ENCODE data around the gene CALN1.

Gene CALN1

DNA sequence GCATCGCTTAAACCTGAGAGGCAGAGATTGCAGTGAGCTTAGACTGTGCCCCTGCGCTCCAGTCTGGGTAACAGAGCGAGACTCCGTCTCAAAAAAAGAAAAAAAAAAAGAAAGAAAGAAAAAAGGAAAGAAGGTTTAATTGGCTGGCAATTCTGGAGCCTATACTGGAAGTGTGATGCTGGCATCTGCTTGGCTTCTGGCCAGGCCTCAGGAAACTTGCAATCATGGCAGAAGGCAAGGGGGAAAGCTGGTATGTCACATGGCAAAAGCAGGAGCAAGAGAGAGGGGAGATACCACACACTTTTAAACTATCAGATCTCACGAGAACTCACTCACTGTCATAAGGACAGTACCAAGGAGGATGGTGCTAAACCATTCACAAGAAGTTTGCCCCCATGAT, 190.0 kb downstream of the CALN1 start:
- Histone ChIP-seq H3K9me3 (ENCODE audit: control insufficient read depth, low read length) (peaks cover 6% of the 10 kb centered on the region), H3K27ac (ENCODE audit: low read length, poor library complexity, severe bottlenecking) (no peak overlapping the region), H3K4ac (ENCODE audit: low read depth in 1 of 2, low read length in 2 of 2) (no peak overlapping the region), H4K8ac (ENCODE audit: low read length) (no peak overlapping the region), H3K4me3 (ENCODE audit: insufficient read depth in 1 of 2, low read depth in 1 of 2, low read length in 2 of 2) (no peak overlapping the region), H2AK5ac (ENCODE audit: low read length, severe bottlenecking) (no peak overlapping the region), H2BK12ac (ENCODE audit: low read length in 2 of 2) (no peak overlapping the region), H2BK15ac (ENCODE audit: low read depth, poor library complexity, severe bottlenecking) (no peak overlapping the region), H3K9ac (ENCODE audit: low read length) (no peak overlapping the region), H3K27me3 (ENCODE audit: control insufficient read depth in 1 of 2, insufficient read depth in 1 of 2, low read length in 2 of 2) (no peaks in the 10 kb centered on the region), H3K4me1 (ENCODE audit: control insufficient read depth, insufficient read depth, low read depth, low read length) (no peaks in the 10 kb centered on the region), H3K14ac (ENCODE audit: low read length in 2 of 2) (no peak overlapping the region), H2AFZ (ENCODE audit: low read depth, low read length) (no peak overlapping the region), H3K4me2 (ENCODE audit: low read length, poor library complexity, severe bottlenecking) (no peak overlapping the region), H2BK120ac (ENCODE audit: low read depth, low read length) (no peak overlapping the region), H2BK5ac (ENCODE audit: low read depth, low read length, poor library complexity, severe bottlenecking) (no peak overlapping the region), H3K36me3 (ENCODE audit: control insufficient read depth in 1 of 2, insufficient read depth in 2 of 2, low read depth in 1 of 2, low read length in 2 of 2) (no peaks in the 10 kb centered on the region), H4K91ac (ENCODE audit: low read length) (no peak overlapping the region), H3K18ac (ENCODE audit: low read depth in 1 of 2, low read length in 2 of 2) (no peak overlapping the region), H3K79me1 (replicated peaks; ENCODE audit: low read length, poor library complexity, severe bottlenecking) (no peaks in the 10 kb centered on the region), H3K23ac (ENCODE audit: low read length in 2 of 2) (no peak overlapping the region)
- WGBS, result 84% methylated on average over 4 of the region's 5 CpGs
- DNase-seq, result no peak

DNA sequence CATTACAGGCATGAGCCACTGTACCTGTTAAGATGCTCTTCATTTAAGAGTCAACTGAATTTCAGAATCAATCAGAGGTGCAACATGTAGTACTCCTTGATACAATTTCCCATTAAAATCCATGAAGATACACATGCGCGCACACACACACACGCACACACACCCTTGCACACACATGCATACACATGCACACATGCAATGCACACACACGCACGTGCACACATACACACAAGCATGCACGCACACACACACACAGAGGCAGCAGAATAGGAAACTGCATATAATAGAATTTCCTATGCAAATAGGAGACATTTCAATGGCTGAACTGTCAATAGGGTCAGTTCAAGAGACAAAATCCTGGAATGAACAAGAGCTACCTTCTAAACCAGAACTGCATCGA, 192.6 kb downstream of the CALN1 start:
- Histone ChIP-seq H3K4me1 (ENCODE audit: control insufficient read depth, insufficient read depth, low read depth, low read length) (no peaks in the 10 kb centered on the region), H2AK5ac (ENCODE audit: low read length, severe bottlenecking) (no peak overlapping the region), H3K27me3 (ENCODE audit: control insufficient read depth in 1 of 2, insufficient read depth in 1 of 2, low read length in 2 of 2) (no peaks in the 10 kb centered on the region), H3K4ac (ENCODE audit: low read depth in 1 of 2, low read length in 2 of 2) (no peak overlapping the region), H3K9me3 (ENCODE audit: control insufficient read depth, low read length) (peaks cover 6% of the 10 kb centered on the region), H3K9ac (ENCODE audit: low read length) (no peak overlapping the region), H2BK5ac (ENCODE audit: low read depth, low read length, poor library complexity, severe bottlenecking) (no peak overlapping the region), H2AFZ (ENCODE audit: low read depth, low read length) (no peak overlapping the region), H4K91ac (ENCODE audit: low read length) (no peak overlapping the region), H3K14ac (ENCODE audit: low read length in 2 of 2) (no peak overlapping the region), H2BK15ac (ENCODE audit: low read depth, poor library complexity, severe bottlenecking) (no peak overlapping the region), H3K23ac (ENCODE audit: low read length in 2 of 2) (no peak overlapping the region), H3K18ac (ENCODE audit: low read depth in 1 of 2, low read length in 2 of 2) (no peak overlapping the region), H4K8ac (ENCODE audit: low read length) (no peak overlapping the region), H3K4me2 (ENCODE audit: low read length, poor library complexity, severe bottlenecking) (no peak overlapping the region), H2BK120ac (ENCODE audit: low read depth, low read length) (no peak overlapping the region), H3K4me3 (ENCODE audit: insufficient read depth in 1 of 2, low read depth in 1 of 2, low read length in 2 of 2) (no peak overlapping the region), H2BK12ac (ENCODE audit: low read length in 2 of 2) (no peak overlapping the region), H3K36me3 (ENCODE audit: control insufficient read depth in 1 of 2, insufficient read depth in 2 of 2, low read depth in 1 of 2, low read length in 2 of 2) (no peaks in the 10 kb centered on the region), H3K79me1 (replicated peaks; ENCODE audit: low read length, poor library complexity, severe bottlenecking) (no peaks in the 10 kb centered on the region), H3K27ac (ENCODE audit: low read length, poor library complexity, severe bottlenecking) (no peak overlapping the region)
- WGBS, result 92% methylated on average over 7 of the region's 7 CpGs
- DNase-seq, result no peak

DNA sequence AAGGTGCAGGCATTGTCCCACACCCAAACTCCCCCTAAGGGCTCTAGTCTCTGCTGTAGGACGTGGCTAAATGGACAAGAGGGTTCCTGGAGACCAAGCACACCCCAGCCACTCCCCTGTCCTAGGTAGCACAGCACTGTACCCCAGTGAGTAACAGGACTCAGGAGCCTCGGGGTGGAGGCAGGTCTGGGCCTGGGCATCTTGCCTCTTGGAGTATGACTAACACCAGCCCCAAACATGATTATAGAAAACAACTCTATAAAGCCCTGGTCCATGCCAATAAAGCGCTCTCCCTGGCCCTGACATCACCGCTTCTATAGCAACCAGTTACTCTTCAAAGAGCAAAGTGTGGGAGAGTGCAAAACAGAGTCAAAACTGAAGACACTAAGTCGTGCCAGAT, 195.0 kb downstream of the CALN1 start:
- H3K4me2 ChIP-seq (ENCODE audit: low read length, poor library complexity, severe bottlenecking), result no peak overlapping the region
- H3K27ac ChIP-seq (ENCODE audit: low read length, poor library complexity, severe bottlenecking), result no peak overlapping the region
- no peak overlapping the region for H2BK120ac ChIP-seq (ENCODE audit: low read depth, low read length)
- no peaks in the 10 kb centered on the region for H3K9me3 ChIP-seq (ENCODE audit: control insufficient read depth, low read length)
- no peak overlapping the region for H3K23ac ChIP-seq (ENCODE audit: low read length in 2 of 2)
- H3K4me3 ChIP-seq (ENCODE audit: insufficient read depth in 1 of 2, low read depth in 1 of 2, low read length in 2 of 2), result no peak overlapping the region
- no peak overlapping the region for H3K4ac ChIP-seq (ENCODE audit: low read depth in 1 of 2, low read length in 2 of 2)
- no peaks in the 10 kb centered on the region for H3K36me3 ChIP-seq (ENCODE audit: control insufficient read depth in 1 of 2, insufficient read depth in 2 of 2, low read depth in 1 of 2, low read length in 2 of 2)
- H2BK5ac ChIP-seq (ENCODE audit: low read depth, low read length, poor library complexity, severe bottlenecking), result no peak overlapping the region
- no peaks in the 10 kb centered on the region for H3K79me1 ChIP-seq (replicated peaks; ENCODE audit: low read length, poor library complexity, severe bottlenecking)
- no peak overlapping the region for H4K91ac ChIP-seq (ENCODE audit: low read length)
- H2AK5ac ChIP-seq (ENCODE audit: low read length, severe bottlenecking), result no peak overlapping the region
- no peaks in the 10 kb centered on the region for H3K4me1 ChIP-seq (ENCODE audit: control insufficient read depth, insufficient read depth, low read depth, low read length)
- no peak overlapping the region for H4K8ac ChIP-seq (ENCODE audit: low read length)
- H3K14ac ChIP-seq (ENCODE audit: low read length in 2 of 2), result no peak overlapping the region
- WGBS, result 54% methylated on average over 5 of the region's 5 CpGs
- H3K27me3 ChIP-seq (ENCODE audit: control insufficient read depth in 1 of 2, insufficient read depth in 1 of 2, low read length in 2 of 2), result no peaks in the 10 kb centered on the region
- no peak overlapping the region for H2AFZ ChIP-seq (ENCODE audit: low read depth, low read length)
- H2BK15ac ChIP-seq (ENCODE audit: low read depth, poor library complexity, severe bottlenecking), result no peak overlapping the region
- H3K9ac ChIP-seq (ENCODE audit: low read length), result no peak overlapping the region
- no peak overlapping the region for H3K18ac ChIP-seq (ENCODE audit: low read depth in 1 of 2, low read length in 2 of 2)
- no peak overlapping the region for H2BK12ac ChIP-seq (ENCODE audit: low read length in 2 of 2)
- DNase-seq, result no peak

DNA sequence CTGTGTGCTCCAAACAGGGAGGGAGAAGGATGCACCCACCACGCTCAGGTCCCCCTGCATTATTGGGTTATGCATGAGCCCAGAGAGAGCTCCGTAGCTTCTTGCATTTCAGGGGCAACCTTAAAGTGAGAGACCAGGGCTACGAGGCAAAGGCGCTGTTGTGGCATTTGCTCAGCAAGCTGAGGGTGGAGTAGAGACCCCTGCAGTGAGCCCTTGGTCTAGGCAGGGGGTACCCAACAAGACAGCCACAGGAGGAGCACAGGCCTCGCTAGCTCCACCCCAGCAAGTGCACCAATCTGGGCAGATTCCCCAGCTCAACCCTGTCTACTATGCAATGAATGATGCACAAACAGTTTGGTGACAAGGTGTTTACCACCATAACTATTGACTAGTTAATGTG, 198.4 kb downstream of the CALN1 start:
- Histone ChIP-seq H2BK12ac (ENCODE audit: low read length in 2 of 2) (no peak overlapping the region), H3K14ac (ENCODE audit: low read length in 2 of 2) (no peak overlapping the region), H2BK5ac (ENCODE audit: low read depth, low read length, poor library complexity, severe bottlenecking) (no peak overlapping the region), H3K9ac (ENCODE audit: low read length) (no peak overlapping the region), H3K4ac (ENCODE audit: low read depth in 1 of 2, low read length in 2 of 2) (no peak overlapping the region), H3K23ac (ENCODE audit: low read length in 2 of 2) (no peak overlapping the region), H2BK120ac (ENCODE audit: low read depth, low read length) (no peak overlapping the region), H3K36me3 (ENCODE audit: control insufficient read depth in 1 of 2, insufficient read depth in 2 of 2, low read depth in 1 of 2, low read length in 2 of 2) (no peaks in the 10 kb centered on the region), H3K4me3 (ENCODE audit: insufficient read depth in 1 of 2, low read depth in 1 of 2, low read length in 2 of 2) (no peak overlapping the region), H2AFZ (ENCODE audit: low read depth, low read length) (no peak overlapping the region), H4K8ac (ENCODE audit: low read length) (no peak overlapping the region), H3K79me1 (replicated peaks; ENCODE audit: low read length, poor library complexity, severe bottlenecking) (no peaks in the 10 kb centered on the region), H3K4me1 (ENCODE audit: control insufficient read depth, insufficient read depth, low read depth, low read length) (no peaks in the 10 kb centered on the region), H3K9me3 (ENCODE audit: control insufficient read depth, low read length) (no peaks in the 10 kb centered on the region), H3K18ac (ENCODE audit: low read depth in 1 of 2, low read length in 2 of 2) (no peak overlapping the region), H3K4me2 (ENCODE audit: low read length, poor library complexity, severe bottlenecking) (no peak overlapping the region), H2BK15ac (ENCODE audit: low read depth, poor library complexity, severe bottlenecking) (no peak overlapping the region), H3K27me3 (ENCODE audit: control insufficient read depth in 1 of 2, insufficient read depth in 1 of 2, low read length in 2 of 2) (no peaks in the 10 kb centered on the region), H3K27ac (ENCODE audit: low read length, poor library complexity, severe bottlenecking) (no peak overlapping the region), H2AK5ac (ENCODE audit: low read length, severe bottlenecking) (no peak overlapping the region), H4K91ac (ENCODE audit: low read length) (no peak overlapping the region)
- DNase-seq, result no peak
- whole genome bisulfite sequencing, result 67% methylated on average over 4 of the region's 5 CpGs
